HepG2 (cell line): ENCODE data around the gene SLC25A23. TPM values are rescaled to one million over a fixed set of nuclear protein-coding genes. Genes with fewer than 3 reads are reported as not detected.

Experiments used
- ATAC-seq: fragments of 200-7000 bp; cut with Tn5 transposase; 3 replicates; pipeline ENCODE4 v1.9.1; 2020; ENCODE audit warnings: mild to moderate bottlenecking, moderate library complexity
- BruUV-seq: library from RNA; stranded (reverse); fragments of 400-500 nt; replicated peaks from 2 replicates; lab custom pipeline; 2021; lab: Mats Ljungman, UMichigan
- CTCF ChIA-PET: fragments of 300-600 bp; formaldehyde crosslinking; extraction: SDS; loops from one replicate; lab custom pipeline; 2021; ENCODE audit warnings: low total read pairs, inconsistent platforms, low intra/inter-chr PET ratio; lab: Yijun Ruan, JAX
- POLR2A ChIA-PET: fragments of 350-600 bp; sonication (Branson Sonifier 250); formaldehyde crosslinking; loops from one replicate; lab custom pipeline; 2020; ENCODE audit warnings: antibody characterized with exemption, inconsistent platforms; lab: Yijun Ruan, JAX
- DNase-seq: peaks from one replicate; pipeline ENCODE4 v3.0.0-alpha.2; 2015; ENCODE audit warnings: low spot score
- FAIRE-seq: peaks from 3 replicates; lab custom pipeline; 2011; peaks lifted over from hg19 to GRCh38; lab: Jason Lieb, UNC
- H2AFZ ChIP-seq: one replicate; pipeline ENCODE4 v1.6.1; 2011; ENCODE audit warnings: low read length, inconsistent platforms
- H3K27ac ChIP-seq: fragments of 300-600 bp; 3 replicates; pipeline ENCODE4 v1.8.0; 2011; ENCODE audit warnings: mixed run types, mild to moderate bottlenecking, mixed read lengths, low read length, inconsistent platforms; ENCODE audit not compliant: insufficient read depth; ENCODE audit errors: extremely low read length
- H3K27me3 ChIP-seq, 2 experiments: fragments of 200-600 bp in 1 of 2; 2 replicates in 1 of 2; 3 replicates in 1 of 2; pipeline versions ENCODE4 v1.6.0 to v1.8.0; 2011; ENCODE audit warnings: low read length in 2 of 2, mild to moderate bottlenecking in 2 of 2, moderate library complexity in 2 of 2, inconsistent platforms in 1 of 2; ENCODE audit not compliant: insufficient read depth in 2 of 2, control insufficient read depth in 1 of 2
- H3K36me3 ChIP-seq, 2 experiments: fragments of 200-600 bp in 1 of 2; replicated peaks in 1 of 2; 2 replicates in 1 of 2; 3 replicates in 1 of 2; pipeline versions ENCODE4 v1.5.1 to v1.8.0; 2011; ENCODE audit warnings: low read length in 2 of 2, inconsistent platforms in 1 of 2; ENCODE audit not compliant: insufficient read depth in 2 of 2, control insufficient read depth in 1 of 2
- H3K4me1 ChIP-seq: 2 replicates; pipeline ENCODE4 v1.5.1; 2012; ENCODE audit warnings: low read length, inconsistent platforms; ENCODE audit not compliant: insufficient read depth
- H3K4me2 ChIP-seq: 2 replicates; pipeline ENCODE4 v1.6.0; 2011; ENCODE audit warnings: low read depth, low read length, inconsistent platforms
- H3K4me3 ChIP-seq, 3 experiments: fragments of 200-600 bp in 1 of 3; sonication (generic), shearing (Covaris generic) in 1 of 3; replicated peaks in 1 of 3; 2 replicates each; pipeline ENCODE4 v1.5.1; 2011 to 2016; ENCODE audit warnings: low read length in 3 of 3, inconsistent platforms in 2 of 3, low read depth in 2 of 3, mild to moderate bottlenecking in 2 of 3, control low read depth in 1 of 3, mixed read lengths in 1 of 3; ENCODE audit not compliant: insufficient read depth in 1 of 3
- H3K79me2 ChIP-seq: one replicate; pipeline ENCODE4 v1.6.1; 2011; ENCODE audit warnings: low read length, inconsistent platforms; ENCODE audit not compliant: insufficient read depth
- H3K9ac ChIP-seq: 2 replicates; pipeline ENCODE4 v1.6.0; 2011; ENCODE audit warnings: mild to moderate bottlenecking, low read depth, low read length, inconsistent platforms; ENCODE audit not compliant: insufficient read depth
- H3K9me3 ChIP-seq: 2 replicates; pipeline ENCODE4 v1.5.1; 2012; ENCODE audit warnings: mild to moderate bottlenecking, low read length
- H4K20me1 ChIP-seq: 2 replicates; pipeline ENCODE4 v1.6.0; 2011; ENCODE audit warnings: inconsistent platforms, mild to moderate bottlenecking, low read length, moderate library complexity; ENCODE audit not compliant: insufficient read depth
- IKZF4 ChIP-seq: sonication (generic); formaldehyde crosslinking; IDR thresholded peaks from 2 replicates; pipeline ENCODE4 v1.5.1; 2020; ENCODE audit warnings: borderline replicate concordance, mild to moderate bottlenecking, low read depth, missing genetic modification reagents; ENCODE audit errors: not compliant biosample characterization
- NCOR1 ChIP-seq: fragments of 200-600 bp; sonication (generic); IDR thresholded peaks from 2 replicates; pipeline ENCODE4 v1.7.0; 2017; ENCODE audit warnings: antibody characterized with exemption, low read length, borderline replicate concordance
- NR2F2 ChIP-seq: IDR thresholded peaks from 2 replicates; pipeline ENCODE4 v1.6.1; 2012; ENCODE audit warnings: low read depth, inconsistent platforms, borderline replicate concordance
- RBM22 ChIP-seq: fragments of 200-400 bp; formaldehyde crosslinking; optimal IDR thresholded peaks from 2 replicates; pipeline ENCODE3; 2017; ENCODE audit warnings: mild to moderate bottlenecking, low read length, moderate library complexity
- RBM39 ChIP-seq: fragments of 200-400 bp; formaldehyde crosslinking; IDR thresholded peaks from one replicate; pipeline ENCODE4 v1.6.1; 2018; ENCODE audit warnings: antibody characterized with exemption, mild to moderate bottlenecking, low read depth, low read length; ENCODE audit not compliant: poor library complexity, severe bottlenecking
- TBL1XR1 ChIP-seq: fragments of 150-350 bp; IDR thresholded peaks from 2 replicates; pipeline ENCODE4 v1.6.1; 2014; ENCODE audit warnings: borderline replicate concordance, low read length; ENCODE audit not compliant: partially characterized antibody
- TCF12 ChIP-seq, 2 experiments: fragments of 450-650 bp in 1 of 2; sonication (generic) in 1 of 2; formaldehyde crosslinking in 1 of 2; IDR thresholded peaks; 2 replicates each; pipeline versions ENCODE4 v1.6.1 to v1.8.0; 2017 to 2022; ENCODE audit warnings: antibody characterized with exemption in 1 of 2, mild to moderate bottlenecking in 1 of 2, missing genetic modification reagents in 1 of 2, moderate library complexity in 1 of 2
- ZFP37 ChIP-seq: sonication (generic); formaldehyde crosslinking; IDR thresholded peaks from 2 replicates; pipeline ENCODE4 v1.4.0; 2020; ENCODE audit warnings: missing genetic modification reagents, borderline replicate concordance
- ZNF768 ChIP-seq: sonication (generic); formaldehyde crosslinking; IDR thresholded peaks from 2 replicates; pipeline ENCODE4 v1.4.0; 2020; ENCODE audit warnings: missing genetic modification reagents
- ZNF780A ChIP-seq: sonication (generic); formaldehyde crosslinking; IDR thresholded peaks from 2 replicates; pipeline ENCODE4 v1.8.0; 2022; ENCODE audit warnings: mild to moderate bottlenecking, missing genetic modification reagents, moderate library complexity
- WGBS: methylation state at CpG from one replicate; pipeline ENCODE4 v1.1.6; 2017; ENCODE audit warnings: low lambda C conversion rate; 5-methylcytosine and 5-hydroxymethylcytosine counted together
- in situ Hi-C: cut with HindIII; loops from 2 replicates; pipeline ENCODE4 v1.10.0; 2017; ENCODE audit warnings: low pct_unique_long_range_greater_than_20kb; ENCODE audit not compliant: extremely low pct_ligation_motif_present
- intact Hi-C: fragments of 100-400 bp; cut with micrococcal nuclease; formaldehyde crosslinking; loops from one replicate; pipeline ENCODE4 v1.10.0; 2022; ENCODE audit not compliant: unreplicated experiment
- polyA plus RNA-seq, 8 experiments: library from polyadenylated mRNA; depleted of rRNA in 3 of 8; stranded (reverse) in 7 of 8; unstranded in 1 of 8; fragments of >200 nt; fragmentation: Illumina TruSeq in 4 of 8; extraction: Trizol in 4 of 8; gene quantifications; 2 replicates each; pipeline versions ENCODE4 v1.2.1 to v1.2.3, GENCODE V29; 2011 to 2016; ENCODE audit warnings: low read depth in 4 of 8, missing spikeins in 1 of 8, mixed read lengths in 1 of 8; ENCODE audit not compliant: insufficient read depth in 1 of 8
- total RNA-seq, 5 experiments: library from RNA; depleted of rRNA; stranded (reverse); fragments of >200 nt; fragmentation: Illumina TruSeq; extraction: Trizol; gene quantifications; 2 replicates each; pipeline ENCODE4 v1.2.3, GENCODE V29; 2016; ENCODE audit warnings: low read depth in 1 of 5
- TF ChIP-seq, protein P1 (sequence below): sonication (generic); formaldehyde crosslinking; IDR thresholded peaks from 2 replicates; pipeline ENCODE4 v1.5.0; 2020; ENCODE audit warnings: mild to moderate bottlenecking, low read depth, missing genetic modification reagents, borderline replicate concordance
- TF ChIP-seq, protein P2 (sequence below): sonication (generic); formaldehyde crosslinking; IDR thresholded peaks from 2 replicates; pipeline ENCODE4 v1.5.0; 2020; ENCODE audit warnings: mild to moderate bottlenecking, missing genetic modification reagents

SLC25A23 gene
- total and polyA plus RNA-seq, 2 of the 13 experiments (the other 11 are each of a cell fraction or from before 2014, with no cell fraction given), result 12.4 to 15.2 TPM

- no peak for TF ChIP-seq IKZF4 (CRISPR knock-in tag)
- no peak for TF ChIP-seq NCOR1
- TF ChIP-seq RBM39, result no peak
- no peak for TF ChIP-seq TBL1XR1
- no peak for TF ChIP-seq ZFP37 (CRISPR knock-in tag)
- TF ChIP-seq ZNF780A (CRISPR knock-in tag), result no peak
- TF ChIP-seq, protein P1, sequence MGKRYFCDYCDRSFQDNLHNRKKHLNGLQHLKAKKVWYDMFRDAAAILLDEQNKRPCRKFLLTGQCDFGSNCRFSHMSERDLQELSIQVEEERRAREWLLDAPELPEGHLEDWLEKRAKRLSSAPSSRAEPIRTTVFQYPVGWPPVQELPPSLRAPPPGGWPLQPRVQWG (CRISPR knock-in tag), result no peak
- no peak for TF ChIP-seq NR2F2
- TF ChIP-seq TCF12 (IDR thresholded peaks at IDR 0.05), result no peak
- TF ChIP-seq TCF12 (CRISPR knock-in tag; IDR thresholded peaks at IDR 0.05), result no peak
- TF ChIP-seq RBM22, result no peak
These were observed 7.8 kb upstream of the SLC25A23 start (continued) for GRCh38 chr19:6467384-6467783.

DNA sequence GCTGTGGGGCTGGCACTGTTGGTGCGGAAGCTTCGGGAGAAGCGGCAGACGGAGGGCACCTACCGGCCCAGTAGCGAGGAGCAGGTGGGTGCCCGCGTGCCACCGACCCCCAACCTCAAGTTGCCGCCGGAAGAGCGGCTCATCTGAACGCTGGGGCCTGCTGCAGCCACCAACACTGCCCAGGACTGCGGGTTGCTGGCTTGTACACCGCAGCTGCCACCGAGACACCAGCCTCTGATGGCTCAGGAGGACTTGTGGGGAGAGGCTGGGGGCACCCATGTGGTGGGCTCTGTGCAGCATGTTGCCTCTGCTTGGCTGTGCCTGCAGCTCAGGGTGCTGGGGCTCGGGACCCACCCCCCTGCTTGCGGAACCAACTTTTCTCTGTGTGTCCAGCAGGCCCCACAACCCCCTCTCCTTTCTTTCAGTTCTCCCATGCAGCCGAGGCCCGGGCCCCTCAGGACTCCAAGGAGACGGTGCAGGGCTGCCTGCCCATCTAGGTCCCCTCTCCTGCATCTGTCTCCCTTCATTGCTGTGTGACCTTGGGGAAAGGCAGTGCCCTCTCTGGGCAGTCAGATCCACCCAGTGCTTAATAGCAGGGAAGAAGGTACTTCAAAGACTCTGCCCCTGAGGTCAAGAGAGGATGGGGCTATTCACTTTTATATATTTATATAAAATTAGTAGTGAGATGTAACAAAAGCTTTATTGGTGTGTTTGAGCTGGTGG, 7.1 kb upstream of the SLC25A23 start:
- CTCF ChIA-PET, result no interaction called here
- FAIRE-seq, result no peak
- DNase-seq, result no peak
- intact Hi-C loops, result no loop called here
- Histone ChIP-seq H3K9ac (no peak overlapping the region), H4K20me1 (no peaks in the 10 kb centered on the region), H3K27me3 (no peaks in the 10 kb centered on the region), H3K4me3 (no peak overlapping the region), H3K4me1 (peaks cover 9% of the 10 kb centered on the region), H2AFZ (no peak overlapping the region), H3K36me3 (no peaks in the 10 kb centered on the region; a peak in 1 of 5 replicates), H3K79me2 (no peaks in the 10 kb centered on the region), H3K27ac (no peak overlapping the region), H3K4me2 (no peak overlapping the region), H3K9me3 (no peaks in the 10 kb centered on the region)
- TF ChIP-seq, protein P2, sequence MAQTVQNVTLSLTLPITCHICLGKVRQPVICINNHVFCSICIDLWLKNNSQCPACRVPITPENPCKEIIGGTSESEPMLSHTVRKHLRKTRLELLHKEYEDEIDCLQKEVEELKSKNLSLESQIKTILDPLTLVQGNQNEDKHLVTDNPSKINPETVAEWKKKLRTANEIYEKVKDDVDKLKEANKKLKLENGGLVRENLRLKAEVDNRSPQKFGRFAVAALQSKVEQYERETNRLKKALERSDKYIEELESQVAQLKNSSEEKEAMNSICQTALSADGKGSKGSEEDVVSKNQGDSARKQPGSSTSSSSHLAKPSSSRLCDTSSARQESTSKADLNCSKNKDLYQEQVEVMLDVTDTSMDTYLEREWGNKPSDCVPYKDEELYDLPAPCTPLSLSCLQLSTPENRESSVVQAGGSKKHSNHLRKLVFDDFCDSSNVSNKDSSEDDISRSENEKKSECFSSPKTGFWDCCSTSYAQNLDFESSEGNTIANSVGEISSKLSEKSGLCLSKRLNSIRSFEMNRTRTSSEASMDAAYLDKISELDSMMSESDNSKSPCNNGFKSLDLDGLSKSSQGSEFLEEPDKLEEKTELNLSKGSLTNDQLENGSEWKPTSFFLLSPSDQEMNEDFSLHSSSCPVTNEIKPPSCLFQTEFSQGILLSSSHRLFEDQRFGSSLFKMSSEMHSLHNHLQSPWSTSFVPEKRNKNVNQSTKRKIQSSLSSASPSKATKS, result no peak
- peak; percentile 94 for TF ChIP-seq ZNF768
- POLR2A ChIA-PET, result no interaction called here
- in situ Hi-C loops, result no loop called here
- BruUV-seq, result no TSS peak
- ATAC-seq, result no peak
- 100% methylated on average over 10 of the region's 21 CpGs for WGBS
